AG09309 (cell line): ENCODE measurements around the gene HIPK3.

Experiments used
- DNase-seq: peaks from one replicate; pipeline ENCODE4 v3.0.0-alpha.2; 2010; ENCODE audit warnings: low read depth
- H3K4me3 ChIP-seq: 2 replicates; pipeline ENCODE4 v1.5.1; 2011; ENCODE audit warnings: mild to moderate bottlenecking, low read depth, low read length, moderate library complexity; ENCODE audit not compliant: control insufficient read depth
- CTCF ChIP-seq: IDR thresholded peaks from 2 replicates; pipeline ENCODE4 v1.5.1; 2011; ENCODE audit warnings: mild to moderate bottlenecking, low read depth, low read length, inconsistent platforms; ENCODE audit not compliant: insufficient read depth, control insufficient read depth; ENCODE audit errors: missing control alignments

The HIPK3 gene

GRCh38 chr11:33268945-33269540 is 11.9 kb downstream of the HIPK3 start:
- H3K4me3 ChIP-seq, result no peak overlapping the region
- DNase-seq, result no peak

GRCh38 chr11:33269822-33270221 is 12.6 kb downstream of the HIPK3 start:
- H3K4me3 ChIP-seq, result no peak overlapping the region
- TF ChIP-seq CTCF, result no peak
- DNase-seq, result no peak

More at GRCh38 chr11:33268945-33269540, 11.9 kb downstream of the HIPK3 start:
- no peak for TF ChIP-seq CTCF

- TF ChIP-seq CTCF, result no peak
- no peak overlapping the region for H3K4me3 ChIP-seq
- no peak for DNase-seq
Measured at GRCh38 chr11:33271059-33271458, 13.9 kb downstream of the HIPK3 start.

- no peak overlapping the region for H3K4me3 ChIP-seq
- no peak for TF ChIP-seq CTCF
- no peak for DNase-seq
Measured at GRCh38 chr11:33272338-33273107, 15.3 kb downstream of the HIPK3 start.

- H3K4me3 ChIP-seq, result no peak overlapping the region
- no peak for TF ChIP-seq CTCF
- DNase-seq, result no peak
Measured at GRCh38 chr11:33273656-33274055, 16.5 kb downstream of the HIPK3 start.

- TF ChIP-seq CTCF, result no peak
- DNase-seq, result no peak
- no peak overlapping the region for H3K4me3 ChIP-seq
Measured at GRCh38 chr11:33280411-33280810, 23.2 kb downstream of the HIPK3 start.
